ENCODE results near the gene CFAP251.
A peak's percentile ranks its signal among the peaks of the same experiment; 100 is the strongest.
"Not testable (repeated sequence)": the region's sequence is repeated elsewhere in the genome, so short reads cannot be mapped to it uniquely, and the experiment has no call there.

The CFAP251 gene

DNA sequence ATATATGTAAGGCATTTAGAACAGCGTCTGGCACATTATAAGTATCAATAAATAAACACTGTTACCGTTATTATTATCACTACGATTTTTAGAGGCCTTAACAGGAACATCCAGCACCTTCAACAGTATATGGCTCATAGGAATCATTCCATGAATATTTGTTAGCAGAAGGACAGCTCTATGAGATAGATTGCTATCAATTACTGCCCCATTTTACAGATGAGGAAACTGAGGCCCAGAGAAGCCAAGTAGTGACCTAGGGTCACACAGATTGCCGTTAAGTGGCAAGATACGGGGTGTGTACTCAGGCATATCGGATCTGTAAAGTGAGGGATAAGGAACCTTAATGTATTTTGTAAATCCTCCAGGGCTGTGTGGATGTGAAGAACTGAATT lies 30.3 kb upstream of the CFAP251 start:
- no peak for FAIRE-seq
- DNase-seq (ENCODE audit: insufficient read length, low spot score): no peak
- TF ChIP-seq TAF1 (IDR thresholded peaks at IDR 0.05; ENCODE audit: low read depth, low read length) (no peak), POLR2AphosphoS5 (IDR thresholded peaks at IDR 0.05; ENCODE audit: low read depth, low read length) (no peak), PAX5 (IDR thresholded peaks at IDR 0.05; ENCODE audit: insufficient read depth, low read length, severe bottlenecking) (no peak), POU2F2 (IDR thresholded peaks at IDR 0.05; ENCODE audit: low read depth, low read length) (no peak), SPI1 (IDR thresholded peaks at IDR 0.05; ENCODE audit: low read depth, low read length) (no peak), POLR2A (IDR thresholded peaks at IDR 0.05; ENCODE audit: low read depth, low read length) (no peak)

DNA sequence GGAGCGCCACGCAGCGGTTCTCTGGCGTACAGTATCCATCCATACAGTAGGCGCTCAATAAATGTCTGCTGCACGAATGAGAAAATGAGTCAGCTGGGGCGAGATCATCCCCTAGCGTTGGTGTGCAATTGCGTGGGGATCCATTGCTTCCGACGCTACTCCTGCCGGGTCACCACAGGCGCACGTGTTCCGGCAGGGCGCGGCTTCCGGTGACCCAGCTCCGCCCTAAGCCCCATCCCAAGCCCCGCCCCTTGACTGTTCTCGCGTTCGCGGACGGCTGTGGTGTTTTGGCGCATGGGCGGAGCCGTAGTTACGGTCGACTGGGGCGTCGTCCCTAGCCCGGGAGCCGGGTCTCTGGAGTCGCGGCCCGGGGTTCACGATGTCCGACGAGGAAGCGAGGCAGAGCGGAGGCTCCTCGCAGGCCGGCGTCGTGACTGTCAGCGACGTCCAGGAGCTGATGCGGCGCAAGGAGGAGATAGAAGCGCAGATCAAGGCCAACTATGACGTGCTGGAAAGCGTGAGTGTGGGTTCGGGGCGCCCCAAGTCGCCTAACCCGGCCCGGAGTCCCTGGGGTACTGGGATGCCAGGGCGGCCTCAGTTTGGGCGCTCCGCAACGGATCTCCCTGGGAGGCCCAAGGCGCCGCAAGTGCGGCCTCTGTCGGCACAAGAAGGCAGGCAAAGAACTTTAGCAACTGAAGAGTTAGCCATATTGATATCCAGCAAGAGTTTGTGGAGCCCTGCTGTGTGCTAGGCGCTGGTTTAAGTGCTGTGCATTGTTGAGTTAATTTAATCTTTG lies 29.7 kb upstream of the CFAP251 start, which contains the start of gene PSMD9:
PSMD9 (plus strand) TSS at position 313 of the 796 bp plus-strand sequence; CDS start at position 380, 67 bp downstream.
- FAIRE-seq (peak; percentile 98), DNase-seq (ENCODE audit: insufficient read length, low spot score) (peak; percentile 94)
- TF ChIP-seq TAF1 (IDR thresholded peaks at IDR 0.05; ENCODE audit: low read depth, low read length) (peak; percentile 77), POLR2A (IDR thresholded peaks at IDR 0.05; ENCODE audit: low read depth, low read length) (peak; percentile 89), POU2F2 (IDR thresholded peaks at IDR 0.05; ENCODE audit: low read depth, low read length) (peak; percentile 81), PAX5 (IDR thresholded peaks at IDR 0.05; ENCODE audit: insufficient read depth, low read length, severe bottlenecking) (no peak), POLR2AphosphoS5 (IDR thresholded peaks at IDR 0.05; ENCODE audit: low read depth, low read length) (peak; percentile 91)

DNA sequence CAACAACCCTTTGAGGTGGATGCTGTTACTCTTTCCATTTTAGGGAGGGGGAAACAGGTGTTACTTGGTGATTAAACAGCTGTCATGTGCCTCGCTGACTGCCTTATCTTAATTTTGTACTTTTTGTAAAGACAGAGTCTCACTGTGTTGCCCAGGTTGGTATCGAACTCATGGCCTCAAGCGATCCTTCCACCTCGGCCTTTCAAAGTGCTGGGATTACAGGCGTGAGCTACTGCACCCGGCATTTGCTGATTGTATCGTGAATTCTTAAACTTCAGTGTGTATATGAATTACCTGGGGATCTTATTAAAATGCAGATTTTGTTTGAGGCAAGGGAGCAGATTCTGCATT lies 29.1 kb upstream of the CFAP251 start:
- TF ChIP-seq PAX5 (IDR thresholded peaks at IDR 0.05; ENCODE audit: insufficient read depth, low read length, severe bottlenecking) (no peak), TAF1 (IDR thresholded peaks at IDR 0.05; ENCODE audit: low read depth, low read length) (no peak), POLR2AphosphoS5 (IDR thresholded peaks at IDR 0.05; ENCODE audit: low read depth, low read length) (no peak), POLR2A (IDR thresholded peaks at IDR 0.05; ENCODE audit: low read depth, low read length) (no peak), SPI1 (IDR thresholded peaks at IDR 0.05; ENCODE audit: low read depth, low read length) (no peak), POU2F2 (IDR thresholded peaks at IDR 0.05; ENCODE audit: low read depth, low read length) (no peak)
- FAIRE-seq: no peak
- no peak for DNase-seq (ENCODE audit: insufficient read length, low spot score)

DNA sequence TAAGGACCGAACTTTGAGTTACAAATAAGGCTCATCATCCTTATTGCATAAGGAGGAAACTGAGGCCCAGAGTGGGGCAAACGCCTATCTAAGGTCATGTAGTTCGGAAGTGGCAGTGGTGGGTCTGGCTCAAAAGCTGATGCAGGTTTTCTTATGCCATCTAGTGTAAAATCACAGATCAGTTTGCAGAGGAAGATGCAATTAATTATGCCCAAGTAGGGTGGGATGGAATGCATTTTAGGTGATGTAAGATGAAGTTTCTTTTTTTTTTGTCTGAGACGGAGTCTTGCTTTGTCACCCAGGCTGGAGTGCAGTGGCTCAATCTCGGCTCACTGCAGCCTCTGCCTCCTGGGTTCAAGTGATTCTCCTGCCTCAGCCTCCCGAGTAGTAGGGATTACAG lies 28.7 kb upstream of the CFAP251 start:
- not testable (repeated sequence) for FAIRE-seq; DNase-seq (ENCODE audit: insufficient read length, low spot score)

DNA sequence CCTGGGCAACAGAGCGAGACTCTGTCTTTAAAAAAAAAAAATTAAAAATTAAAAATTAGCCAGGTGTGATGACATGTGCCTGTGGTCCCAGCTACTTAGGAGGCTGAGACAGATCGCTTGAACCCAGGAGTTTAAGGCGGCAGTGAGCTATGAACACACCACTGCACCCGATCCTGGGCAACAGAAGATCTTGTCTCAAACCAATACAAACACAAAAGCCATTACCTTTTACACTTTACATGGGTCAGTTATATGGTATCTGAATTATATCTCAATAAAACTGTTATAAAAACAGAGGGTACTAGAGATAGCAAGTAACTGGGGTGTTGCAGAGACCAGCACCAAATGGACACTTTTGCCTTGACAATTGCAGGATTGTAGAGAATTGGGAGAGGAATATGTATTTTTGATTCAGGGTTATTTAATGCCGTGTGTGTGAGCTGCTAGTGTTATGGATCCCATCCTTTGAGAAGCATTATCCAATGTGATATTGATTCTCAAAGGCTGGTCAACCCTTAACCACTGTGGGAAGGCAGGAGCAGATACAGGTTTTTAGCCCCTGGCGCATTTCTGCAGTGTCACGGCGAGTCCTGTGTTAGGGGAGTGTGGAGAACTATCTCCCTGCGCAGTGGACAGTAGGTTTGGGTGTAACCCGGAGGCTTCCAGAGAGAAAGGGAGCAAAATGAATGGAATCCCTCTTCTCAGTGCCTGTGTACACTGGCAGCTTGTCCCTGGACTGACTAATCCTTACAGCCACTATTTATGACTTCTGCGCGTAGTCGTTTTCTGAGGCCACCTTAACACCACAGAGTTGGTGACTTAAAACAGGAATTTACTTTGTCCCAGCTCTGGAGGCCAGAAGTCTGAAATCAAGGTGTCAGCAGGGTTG lies 25.5 kb upstream of the CFAP251 start:
- no peak for DNase-seq (ENCODE audit: insufficient read length, low spot score)
- TF ChIP-seq TAF1 (IDR thresholded peaks at IDR 0.05; ENCODE audit: low read depth, low read length) (no peak), POU2F2 (IDR thresholded peaks at IDR 0.05; ENCODE audit: low read depth, low read length) (no peak), SPI1 (IDR thresholded peaks at IDR 0.05; ENCODE audit: low read depth, low read length) (no peak)
- FAIRE-seq: no peak

DNA sequence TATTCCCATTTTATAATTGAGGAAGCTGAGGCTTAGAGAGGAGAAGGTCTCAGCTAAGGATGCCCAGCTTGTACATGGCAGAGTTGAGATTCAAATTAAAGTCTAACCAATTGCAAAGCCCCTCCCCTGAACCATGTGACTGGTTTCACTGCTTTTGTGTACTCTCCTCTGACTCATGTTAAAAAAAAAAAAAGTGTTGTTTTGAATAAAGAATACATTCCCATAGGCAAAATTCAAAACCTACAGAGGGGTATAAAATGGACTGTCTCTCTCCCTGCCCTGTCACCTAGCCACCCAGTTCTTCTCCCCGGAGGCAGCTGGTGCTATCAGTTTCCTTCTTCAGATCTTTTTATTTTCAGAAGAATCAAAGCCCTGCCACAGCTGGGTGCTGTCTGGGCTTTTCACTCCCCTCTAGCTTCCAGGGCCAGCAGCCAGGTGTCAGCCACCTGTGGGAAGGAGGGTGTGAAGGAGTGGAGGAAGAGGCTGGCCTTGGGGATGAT lies 24.4 kb upstream of the CFAP251 start:
- FAIRE-seq (no peak), DNase-seq (ENCODE audit: insufficient read length, low spot score) (no peak)
- TF ChIP-seq SPI1 (IDR thresholded peaks at IDR 0.05; ENCODE audit: low read depth, low read length) (no peak), TAF1 (IDR thresholded peaks at IDR 0.05; ENCODE audit: low read depth, low read length) (no peak), POLR2AphosphoS5 (IDR thresholded peaks at IDR 0.05; ENCODE audit: low read depth, low read length) (no peak), POLR2A (IDR thresholded peaks at IDR 0.05; ENCODE audit: low read depth, low read length) (no peak), POU2F2 (IDR thresholded peaks at IDR 0.05; ENCODE audit: low read depth, low read length) (no peak), PAX5 (IDR thresholded peaks at IDR 0.05; ENCODE audit: insufficient read depth, low read length, severe bottlenecking) (no peak)

DNA sequence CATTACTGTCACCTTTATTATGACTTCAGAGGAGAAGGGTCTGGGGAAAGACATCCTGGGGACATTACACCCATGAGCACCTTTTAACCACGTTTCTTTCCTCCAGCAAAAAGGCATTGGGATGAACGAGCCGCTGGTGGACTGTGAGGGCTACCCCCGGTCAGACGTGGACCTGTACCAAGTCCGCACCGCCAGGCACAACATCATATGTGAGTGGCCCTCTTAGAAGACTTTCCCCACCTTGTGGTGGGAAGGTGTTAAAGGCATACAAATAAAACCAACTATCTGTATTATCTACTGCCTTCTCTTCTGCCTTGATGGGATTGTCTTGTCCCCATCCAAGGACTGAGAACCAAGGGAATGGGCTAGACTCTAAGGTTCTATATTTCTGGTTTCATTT lies 23.8 kb upstream of the CFAP251 start:
- DNase-seq (ENCODE audit: insufficient read length, low spot score) (no peak), FAIRE-seq (no peak)
- TF ChIP-seq PAX5 (IDR thresholded peaks at IDR 0.05; ENCODE audit: insufficient read depth, low read length, severe bottlenecking): no peak
- TF ChIP-seq POU2F2 (IDR thresholded peaks at IDR 0.05; ENCODE audit: low read depth, low read length): no peak
- TF ChIP-seq POLR2AphosphoS5 (IDR thresholded peaks at IDR 0.05; ENCODE audit: low read depth, low read length): no peak
- no peak for TF ChIP-seq POLR2A (IDR thresholded peaks at IDR 0.05; ENCODE audit: low read depth, low read length)
- no peak for TF ChIP-seq TAF1 (IDR thresholded peaks at IDR 0.05; ENCODE audit: low read depth, low read length)
- TF ChIP-seq SPI1 (IDR thresholded peaks at IDR 0.05; ENCODE audit: low read depth, low read length): no peak

DNA sequence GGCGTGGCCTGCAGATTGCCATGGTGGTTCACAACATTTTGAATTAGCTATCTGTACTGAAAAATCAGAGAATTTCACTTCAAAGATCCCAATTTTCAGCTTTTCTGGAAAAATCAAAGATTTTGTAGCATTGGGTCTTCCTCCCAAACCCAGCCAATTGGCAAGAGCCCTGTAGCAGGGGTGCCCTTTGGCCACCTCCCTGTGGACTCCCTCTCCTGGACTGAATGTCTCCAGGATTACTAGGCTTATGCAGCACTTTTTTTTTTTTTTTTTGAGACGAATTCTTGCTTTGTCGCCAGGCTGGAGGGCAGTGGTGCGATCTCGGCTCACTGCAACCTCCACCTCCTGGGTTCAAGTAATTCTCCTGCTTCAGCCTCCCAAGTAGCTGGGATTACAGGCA lies 20.1 kb upstream of the CFAP251 start:
- DNase-seq (ENCODE audit: insufficient read length, low spot score) (no peak), FAIRE-seq (no peak)
- no peak for TF ChIP-seq POU2F2 (IDR thresholded peaks at IDR 0.05; ENCODE audit: low read depth, low read length)
- TF ChIP-seq TAF1 (IDR thresholded peaks at IDR 0.05; ENCODE audit: low read depth, low read length): no peak
- TF ChIP-seq POLR2A (IDR thresholded peaks at IDR 0.05; ENCODE audit: low read depth, low read length): no peak
- no peak for TF ChIP-seq SPI1 (IDR thresholded peaks at IDR 0.05; ENCODE audit: low read depth, low read length)
- TF ChIP-seq PAX5 (IDR thresholded peaks at IDR 0.05; ENCODE audit: insufficient read depth, low read length, severe bottlenecking): no peak
- no peak for TF ChIP-seq POLR2AphosphoS5 (IDR thresholded peaks at IDR 0.05; ENCODE audit: low read depth, low read length)

DNA sequence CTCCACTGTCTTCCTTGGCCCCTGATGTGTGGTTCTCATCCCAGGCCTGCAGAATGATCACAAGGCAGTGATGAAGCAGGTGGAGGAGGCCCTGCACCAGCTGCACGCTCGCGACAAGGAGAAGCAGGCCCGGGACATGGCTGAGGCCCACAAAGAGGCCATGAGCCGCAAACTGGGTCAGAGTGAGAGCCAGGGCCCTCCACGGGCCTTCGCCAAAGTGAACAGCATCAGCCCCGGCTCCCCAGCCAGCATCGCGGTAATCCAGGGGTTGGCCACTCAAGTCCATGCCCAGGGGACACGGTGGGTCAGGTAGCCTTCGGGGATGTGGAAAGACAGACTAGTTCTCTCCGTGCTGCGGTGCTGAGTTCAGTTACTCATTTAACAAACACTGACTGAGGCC lies 18.8 kb upstream of the CFAP251 start:
- DNase-seq (ENCODE audit: insufficient read length, low spot score) (no peak), FAIRE-seq (no peak)
- no peak for TF ChIP-seq SPI1 (IDR thresholded peaks at IDR 0.05; ENCODE audit: low read depth, low read length)
- TF ChIP-seq PAX5 (IDR thresholded peaks at IDR 0.05; ENCODE audit: insufficient read depth, low read length, severe bottlenecking): no peak

DNA sequence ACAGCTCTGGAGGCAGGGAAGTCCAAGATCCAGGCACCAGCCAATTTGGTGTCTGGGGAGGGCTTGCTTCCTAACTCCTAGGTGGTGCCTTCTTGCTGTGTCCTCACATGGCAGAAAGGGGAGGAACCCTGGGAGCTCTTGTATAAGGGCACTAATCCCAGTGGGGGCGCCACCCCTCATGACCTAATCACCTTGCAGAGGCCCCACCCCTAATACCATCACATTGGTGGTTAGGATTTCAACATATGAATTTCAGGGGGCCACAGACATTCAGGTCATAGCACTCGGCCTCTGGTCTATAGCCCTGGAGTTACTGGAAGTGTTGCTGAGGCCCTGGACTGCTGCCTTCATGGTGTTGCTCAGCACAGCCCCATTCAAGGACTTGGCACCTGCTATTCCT lies 15.2 kb upstream of the CFAP251 start:
- TF ChIP-seq TAF1 (IDR thresholded peaks at IDR 0.05; ENCODE audit: low read depth, low read length) (no peak), POU2F2 (IDR thresholded peaks at IDR 0.05; ENCODE audit: low read depth, low read length) (no peak), POLR2A (IDR thresholded peaks at IDR 0.05; ENCODE audit: low read depth, low read length) (no peak), PAX5 (IDR thresholded peaks at IDR 0.05; ENCODE audit: insufficient read depth, low read length, severe bottlenecking) (no peak), SPI1 (IDR thresholded peaks at IDR 0.05; ENCODE audit: low read depth, low read length) (no peak), POLR2AphosphoS5 (IDR thresholded peaks at IDR 0.05; ENCODE audit: low read depth, low read length) (no peak)
- DNase-seq (ENCODE audit: insufficient read length, low spot score) (no peak), FAIRE-seq (no peak)
